ENCODE measurements around the gene SYT12. TPM values are rescaled to one million over a fixed set of nuclear protein-coding genes. Genes with fewer than 3 reads are reported as not detected.

SYT12 gene
- total RNA-seq, 1 experiment from 2014 or later = 11.1 TPM

GRCh38 chr11:67045314-67045713, 22.4 kb downstream of the SYT12 start:
- Histone ChIP-seq H3K79me2 (ENCODE audit: low read depth) (no peaks in the 10 kb centered on the region), H4K20me1 (ENCODE audit: insufficient read depth) (no peaks in the 10 kb centered on the region), H3K4me2 (no peak overlapping the region), H3K4me1 (replicated peaks; ENCODE audit: insufficient read depth) (no peaks in the 10 kb centered on the region), H3K9me3 (ENCODE audit: insufficient read depth, low read depth) (no peaks in the 10 kb centered on the region), H3K9me2 (ENCODE audit: insufficient read depth) (no peaks in the 10 kb centered on the region), H3F3A (ENCODE audit: insufficient read depth, low read depth) (peaks cover 12% of the 10 kb centered on the region), H2AFZ (no peak overlapping the region), H3K27me3 (ENCODE audit: insufficient read depth, low read depth) (no peaks in the 10 kb centered on the region), H3K4me3 (no peak overlapping the region), H3K36me3 (ENCODE audit: low read depth) (no peaks in the 10 kb centered on the region), H3K27ac (no peak overlapping the region)
- no TSS peak for BruUV-seq (replicated peaks)
- DNase-seq = peak; percentile 21 to 45
- POLR2A ChIA-PET (ENCODE audit: unreplicated experiment) = no interaction called here
- intact Hi-C loops (cut with micrococcal nuclease; ENCODE audit: unreplicated experiment) = no loop called here
- CTCF ChIA-PET = no interaction called here
- TF ChIP-seq EZH2 (IDR thresholded peaks at IDR 0.05; ENCODE audit: low read depth) (no peak), CTCF (conservative IDR thresholded peaks at IDR 0.05) (no peak)

- POLR2A ChIA-PET (ENCODE audit: unreplicated experiment) = no interaction called here
- no peak overlapping the region for H3K27ac ChIP-seq
- CTCF ChIA-PET = no interaction called here
Measured at GRCh38 chr11:67048515-67049130, 25.7 kb downstream of the SYT12 start.

GRCh38 chr11:67050139-67050538, 27.2 kb downstream of the SYT12 start:
- H2AFZ ChIP-seq = no peak overlapping the region
- peaks cover 19% of the 10 kb centered on the region for H3K4me1 ChIP-seq (replicated peaks; ENCODE audit: insufficient read depth)
- ChIA-PET POLR2A (ENCODE audit: unreplicated experiment) (no interaction called here), CTCF (interaction anchor here (0.6 kb wide), 1 partner anchor 28 kb away, joined by 3 read pairs; no protein-coding TSS in a partner anchor)
- H3K9me3 ChIP-seq (ENCODE audit: insufficient read depth, low read depth) = no peaks in the 10 kb centered on the region
- peaks cover 27% of the 10 kb centered on the region for H3F3A ChIP-seq (ENCODE audit: insufficient read depth, low read depth)
- H3K79me2 ChIP-seq (ENCODE audit: low read depth) = no peaks in the 10 kb centered on the region
- no peak overlapping the region for H3K4me3 ChIP-seq
- TF ChIP-seq EZH2 (IDR thresholded peaks at IDR 0.05; ENCODE audit: low read depth) (no peak), CTCF (conservative IDR thresholded peaks at IDR 0.05) (no peak)
- H3K4me2 ChIP-seq = no peak overlapping the region
- no peak overlapping the region for H3K27ac ChIP-seq
- H4K20me1 ChIP-seq (ENCODE audit: insufficient read depth) = no peaks in the 10 kb centered on the region
- no peaks in the 10 kb centered on the region for H3K27me3 ChIP-seq (ENCODE audit: insufficient read depth, low read depth)
- H3K36me3 ChIP-seq (ENCODE audit: low read depth) = no peaks in the 10 kb centered on the region
- peak; percentile 22 to 28 for DNase-seq
- BruUV-seq (replicated peaks) = no TSS peak
- intact Hi-C loops (cut with micrococcal nuclease; ENCODE audit: unreplicated experiment) = loop anchor here (10.0 kb wide), 2 partner anchors 205 to 355 kb away; partner anchors contain the start of gene RCE1
- no peaks in the 10 kb centered on the region for H3K9me2 ChIP-seq (ENCODE audit: insufficient read depth)

More at GRCh38 chr11:67048515-67049130, 25.7 kb downstream of the SYT12 start:
- Histone ChIP-seq H3K79me2 (ENCODE audit: low read depth) (no peaks in the 10 kb centered on the region), H2AFZ (no peak overlapping the region), H3K4me2 (no peak overlapping the region), H3K4me1 (replicated peaks; ENCODE audit: insufficient read depth) (peaks cover 6% of the 10 kb centered on the region; the same call in 1 of the 2 replicates), H3K27me3 (ENCODE audit: insufficient read depth, low read depth) (no peaks in the 10 kb centered on the region), H3K9me2 (ENCODE audit: insufficient read depth) (no peaks in the 10 kb centered on the region), H3K4me3 (no peak overlapping the region), H3F3A (ENCODE audit: insufficient read depth, low read depth) (peaks cover 17% of the 10 kb centered on the region), H3K36me3 (ENCODE audit: low read depth) (no peaks in the 10 kb centered on the region), H4K20me1 (ENCODE audit: insufficient read depth) (no peaks in the 10 kb centered on the region), H3K9me3 (ENCODE audit: insufficient read depth, low read depth) (no peaks in the 10 kb centered on the region)
- no peak for DNase-seq
- TF ChIP-seq EZH2 (IDR thresholded peaks at IDR 0.05; ENCODE audit: low read depth) = no peak
- TF ChIP-seq CTCF (conservative IDR thresholded peaks at IDR 0.05) = no peak
- intact Hi-C loops (cut with micrococcal nuclease; ENCODE audit: unreplicated experiment) = no loop called here
- BruUV-seq (replicated peaks) = no TSS peak
